ENCODE data around the gene TSC22D3.
"Not testable (repeated sequence)": the region's sequence is repeated elsewhere in the genome, so short reads cannot be mapped to it uniquely, and the experiment has no call there.

TSC22D3 gene

GRCh38 chrX:107710617-107711391 is 64.8 kb downstream of the TSC22D3 start:
- DNase-seq = peak; percentile 92

GRCh38 chrX:107709266-107709806 is 66.3 kb downstream of the TSC22D3 start:
- no peak for DNase-seq

- DNase-seq = no peak
These were observed 66.8 kb downstream of the TSC22D3 start for GRCh38 chrX:107708762-107709161.

DNA sequence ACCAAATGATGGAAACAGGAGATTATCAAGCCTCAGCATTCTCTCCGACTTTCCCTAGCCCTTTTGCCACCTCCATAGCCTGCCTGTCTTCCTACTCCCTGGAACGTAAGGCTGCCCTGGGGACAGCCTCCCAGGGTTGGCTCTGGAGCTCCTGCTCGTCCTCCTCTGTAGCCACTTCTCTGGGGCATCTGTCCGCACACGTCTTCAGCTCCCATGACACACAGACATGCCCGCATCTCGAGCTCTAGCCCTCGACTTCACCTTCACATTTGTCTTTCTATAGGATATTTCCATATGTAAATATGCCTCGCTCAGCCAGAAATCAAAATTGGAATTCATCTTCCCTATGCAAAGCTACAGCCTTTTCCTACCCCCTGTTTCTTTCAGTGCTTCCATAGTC is 67.7 kb downstream of the TSC22D3 start:
- DNase-seq = no peak

- no peak for DNase-seq
These were observed 69.3 kb downstream of the TSC22D3 start for GRCh38 chrX:107706309-107706708.

- DNase-seq = no peak
These were observed 71.0 kb downstream of the TSC22D3 start for GRCh38 chrX:107704587-107704986.

- DNase-seq = no peak
These were observed 71.4 kb downstream of the TSC22D3 start for GRCh38 chrX:107704181-107704580.

DNA sequence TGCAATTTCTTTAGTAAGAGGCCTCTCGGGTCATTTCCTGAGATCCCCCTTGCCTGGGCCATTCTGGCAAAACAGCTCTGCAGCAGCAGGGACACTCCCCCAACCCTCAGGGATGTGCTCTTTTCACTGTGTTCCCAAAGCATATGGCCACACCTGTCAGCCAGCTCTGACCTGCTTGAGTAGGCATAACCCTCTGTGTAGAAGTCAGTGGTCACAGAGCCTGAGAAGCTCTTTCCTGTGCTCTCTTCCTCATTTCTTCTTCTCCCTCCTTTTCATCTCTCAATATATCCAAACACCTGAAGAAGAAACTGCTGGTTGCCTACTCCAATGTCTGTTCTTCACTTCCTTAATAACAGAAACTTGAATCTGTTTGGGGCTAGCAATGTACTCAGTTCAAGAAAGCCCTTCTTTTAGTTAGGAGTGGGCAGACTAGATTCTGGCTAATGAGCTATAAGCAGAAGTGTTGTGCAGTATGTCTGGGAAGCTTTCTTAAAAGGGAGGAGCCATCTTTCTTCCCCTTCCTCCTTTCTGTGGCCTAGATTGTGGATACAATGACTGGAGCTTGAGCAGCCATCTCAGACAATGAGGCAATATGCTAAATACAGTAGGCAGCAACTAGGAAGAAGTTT is 74.0 kb downstream of the TSC22D3 start:
- peak; percentile 65 for DNase-seq

GRCh38 chrX:107700790-107701189 is 74.8 kb downstream of the TSC22D3 start:
- DNase-seq = no peak

DNA sequence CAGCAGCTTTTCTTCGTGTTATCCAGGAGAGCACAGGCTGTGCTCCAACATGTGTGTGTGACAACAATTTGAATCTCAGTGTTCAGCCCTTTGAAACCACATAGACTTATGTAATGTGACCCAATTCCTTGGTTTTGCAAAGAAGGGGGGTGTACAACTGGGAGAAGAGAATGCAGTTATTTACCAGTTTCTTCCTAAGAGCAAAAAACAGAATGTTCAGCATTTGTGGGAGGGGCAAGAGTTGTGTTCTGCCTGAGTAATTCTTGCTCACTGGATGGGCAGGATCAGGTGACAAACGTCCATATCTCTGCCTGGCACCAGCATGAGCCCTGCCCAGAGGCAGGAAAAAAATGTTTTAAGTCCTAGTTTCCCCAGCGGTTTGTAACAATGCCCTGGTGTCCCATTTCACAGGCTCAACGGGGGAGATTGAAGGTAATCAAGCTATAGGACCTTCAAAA is 75.2 kb downstream of the TSC22D3 start:
- DNase-seq = no peak

GRCh38 chrX:107699616-107700015 is 76.0 kb downstream of the TSC22D3 start:
- peak; percentile 37 for DNase-seq

GRCh38 chrX:107691024-107691448 is 84.6 kb downstream of the TSC22D3 start:
- peak; percentile 47 for DNase-seq

GRCh38 chrX:107687445-107687844 is 88.1 kb downstream of the TSC22D3 start:
- DNase-seq = no peak

GRCh38 chrX:107686792-107687191 is 88.8 kb downstream of the TSC22D3 start:
- DNase-seq = no peak

DNA sequence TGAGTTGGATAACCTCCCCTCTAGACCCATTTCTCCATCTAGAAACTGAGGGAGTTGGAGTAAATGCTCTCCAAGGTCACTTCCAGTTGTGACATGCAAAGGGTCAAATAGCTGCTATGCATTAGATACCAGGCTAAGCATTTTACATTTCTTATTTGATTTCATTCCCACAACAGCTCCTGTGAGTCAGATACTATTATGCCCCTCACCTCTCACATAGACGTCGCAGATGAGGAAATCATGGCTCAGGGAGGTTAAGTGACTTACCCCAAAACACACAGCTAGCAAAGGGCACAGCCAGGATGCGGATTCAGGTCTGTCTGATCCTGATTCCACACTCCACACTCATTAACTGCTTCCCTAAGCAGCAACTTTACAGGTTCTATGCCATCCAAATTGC is 89.6 kb downstream of the TSC22D3 start:
- DNase-seq = no peak

- DNase-seq = not testable (repeated sequence)
These were observed 90.0 kb downstream of the TSC22D3 start for GRCh38 chrX:107685586-107685985.

DNA sequence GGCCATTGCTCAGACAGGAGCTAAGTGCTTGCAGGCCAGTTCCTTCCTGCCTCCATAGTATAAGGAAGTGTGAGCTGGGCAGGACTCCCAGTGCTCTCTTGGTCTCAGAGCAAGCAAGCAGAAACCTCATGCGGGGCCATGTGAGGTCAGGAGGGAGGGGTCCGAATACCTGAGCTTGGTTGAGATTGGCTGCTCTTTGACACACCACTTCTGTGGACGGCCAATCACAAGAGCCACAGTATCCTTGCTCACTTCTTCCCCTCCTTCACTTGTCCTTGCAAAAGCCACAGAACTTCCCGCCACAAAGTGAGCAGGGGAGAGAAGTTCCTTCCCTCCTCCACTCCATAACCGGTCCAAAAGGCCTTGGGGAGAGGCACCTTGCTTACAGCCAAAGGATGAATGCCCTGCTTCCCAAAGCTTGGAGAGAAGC is 90.6 kb downstream of the TSC22D3 start:
- DNase-seq = no peak

DNA sequence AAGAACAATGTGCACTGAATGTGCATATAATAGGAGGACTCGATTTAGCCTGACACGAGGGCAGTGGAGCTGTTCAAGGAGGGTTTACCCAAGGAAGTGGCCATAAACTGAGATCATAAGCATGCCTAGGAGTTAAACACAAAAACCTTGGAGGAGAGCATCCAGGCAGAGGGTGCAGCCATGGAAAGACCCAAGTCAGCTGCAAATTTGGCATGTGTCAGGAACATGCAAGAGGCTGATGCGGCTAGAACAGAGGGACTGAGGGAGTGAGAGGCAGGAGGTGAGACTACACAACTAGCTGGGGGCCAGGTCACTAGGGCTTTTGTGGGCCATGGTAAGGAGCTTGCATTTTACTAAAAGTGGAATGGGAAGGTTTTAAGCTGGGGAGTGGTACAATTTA is 91.7 kb downstream of the TSC22D3 start:
- DNase-seq = no peak

GRCh38 chrX:107683124-107683895 is 92.3 kb downstream of the TSC22D3 start:
- DNase-seq = no peak

DNA sequence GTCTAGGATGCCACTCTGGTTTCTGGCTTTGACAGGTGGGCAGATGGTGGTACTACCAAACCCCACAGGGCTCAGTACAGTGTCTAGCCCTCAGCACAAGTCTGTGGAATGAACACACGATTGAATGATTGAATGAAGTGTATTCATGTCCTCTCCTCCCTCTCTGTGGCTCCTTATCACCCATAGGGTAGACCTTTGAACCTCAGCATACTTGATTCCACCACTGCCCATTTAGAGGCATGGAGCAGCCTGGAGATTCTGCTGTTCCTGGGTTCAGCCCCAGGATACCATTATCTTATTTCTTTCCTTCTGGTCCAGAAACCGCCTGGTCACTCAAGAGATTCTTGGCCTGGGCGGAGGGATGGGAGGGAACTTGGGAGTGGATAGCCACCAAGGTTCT is 93.3 kb downstream of the TSC22D3 start:
- DNase-seq = no peak

- peak; percentile 33 for DNase-seq
These were observed 96.4 kb downstream of the TSC22D3 start for GRCh38 chrX:107678957-107679740.

GRCh38 chrX:107677909-107678308 is 97.7 kb downstream of the TSC22D3 start:
- DNase-seq = no peak

All from suppressor macrophage treated with lipopolysaccharide for 4 hours (primary cell).